GM18526 (cell line): ENCODE data around the gene CTSA.

Experiments
- POLR2A ChIP-seq: IDR thresholded peaks from 3 replicates; pipeline ENCODE4 v1.6.1; 2011; ENCODE audit not compliant: insufficient read length; ENCODE audit errors: extremely low read depth

The CTSA gene

DNA sequence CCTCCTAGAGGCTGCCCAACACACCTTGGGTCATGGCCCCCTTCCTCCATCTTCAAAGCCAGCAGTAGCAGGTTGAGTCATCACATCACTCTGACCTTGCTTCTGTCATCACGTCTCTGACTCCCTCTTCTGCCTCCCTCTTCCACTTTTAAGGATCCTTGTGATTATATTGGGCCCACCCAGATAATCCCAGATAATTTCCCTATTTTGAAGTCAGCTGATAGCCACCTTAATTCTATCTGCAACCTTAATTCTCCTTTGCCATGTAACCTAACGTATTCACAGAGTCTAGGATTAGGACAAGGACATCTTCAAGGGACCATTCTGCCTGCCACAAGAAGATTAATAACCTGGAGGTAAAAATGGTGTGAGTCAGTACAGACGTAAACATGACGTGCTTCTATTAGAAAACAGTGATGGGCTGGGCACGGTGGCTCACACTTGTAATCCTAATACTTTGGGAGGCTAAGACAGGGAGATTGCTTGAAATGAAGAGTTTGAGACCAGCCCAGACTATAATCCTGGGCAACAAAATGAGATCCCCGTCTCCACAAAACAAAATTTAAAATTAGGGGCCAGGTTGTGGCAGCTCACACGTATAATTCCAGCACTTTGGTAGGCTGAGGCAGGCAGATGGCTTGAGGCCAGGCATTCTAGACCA, 30.4 kb upstream of the CTSA start:
- no peak for TF ChIP-seq POLR2A

DNA sequence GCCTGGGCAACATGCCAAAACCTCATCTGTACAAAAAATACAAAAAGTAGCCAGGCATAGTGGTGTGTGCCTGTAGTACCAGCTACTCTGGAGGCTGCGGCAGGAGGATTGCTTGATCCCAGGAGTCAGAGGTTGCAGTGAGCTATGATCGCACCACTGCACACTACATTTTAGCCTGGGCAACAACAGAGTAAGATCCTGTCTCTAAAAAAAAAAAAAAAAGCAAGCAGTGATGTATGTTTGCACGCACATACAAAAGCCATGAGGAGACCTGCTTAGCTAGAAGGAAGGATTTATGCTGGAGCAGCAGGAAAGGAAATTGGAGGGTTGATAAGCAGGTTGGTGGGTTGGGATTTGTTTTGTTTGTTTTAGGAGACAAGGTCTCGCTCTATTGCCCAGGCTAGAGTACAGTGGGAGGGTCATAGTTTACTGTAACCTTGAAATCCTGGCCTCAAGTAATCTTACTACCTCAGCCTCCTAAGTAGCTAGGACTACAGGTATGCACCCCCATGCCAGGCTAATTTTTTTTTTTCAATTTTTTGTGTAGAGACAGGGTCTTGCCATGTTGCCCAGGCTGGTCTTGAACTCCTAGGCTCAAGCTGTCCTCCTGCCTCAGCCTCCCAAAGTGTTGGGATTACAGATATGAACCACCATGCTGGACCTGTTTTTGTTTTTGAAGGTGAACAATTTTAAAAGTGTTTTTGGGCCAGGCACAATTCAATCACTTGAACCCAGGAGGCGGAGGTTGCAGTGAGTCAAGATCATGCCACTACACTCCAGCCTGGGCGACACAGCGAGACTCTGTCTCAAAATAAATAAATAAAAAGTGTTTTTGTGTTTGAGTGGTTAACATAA, 29.7 kb upstream of the CTSA start:
- TF ChIP-seq POLR2A = no peak

DNA sequence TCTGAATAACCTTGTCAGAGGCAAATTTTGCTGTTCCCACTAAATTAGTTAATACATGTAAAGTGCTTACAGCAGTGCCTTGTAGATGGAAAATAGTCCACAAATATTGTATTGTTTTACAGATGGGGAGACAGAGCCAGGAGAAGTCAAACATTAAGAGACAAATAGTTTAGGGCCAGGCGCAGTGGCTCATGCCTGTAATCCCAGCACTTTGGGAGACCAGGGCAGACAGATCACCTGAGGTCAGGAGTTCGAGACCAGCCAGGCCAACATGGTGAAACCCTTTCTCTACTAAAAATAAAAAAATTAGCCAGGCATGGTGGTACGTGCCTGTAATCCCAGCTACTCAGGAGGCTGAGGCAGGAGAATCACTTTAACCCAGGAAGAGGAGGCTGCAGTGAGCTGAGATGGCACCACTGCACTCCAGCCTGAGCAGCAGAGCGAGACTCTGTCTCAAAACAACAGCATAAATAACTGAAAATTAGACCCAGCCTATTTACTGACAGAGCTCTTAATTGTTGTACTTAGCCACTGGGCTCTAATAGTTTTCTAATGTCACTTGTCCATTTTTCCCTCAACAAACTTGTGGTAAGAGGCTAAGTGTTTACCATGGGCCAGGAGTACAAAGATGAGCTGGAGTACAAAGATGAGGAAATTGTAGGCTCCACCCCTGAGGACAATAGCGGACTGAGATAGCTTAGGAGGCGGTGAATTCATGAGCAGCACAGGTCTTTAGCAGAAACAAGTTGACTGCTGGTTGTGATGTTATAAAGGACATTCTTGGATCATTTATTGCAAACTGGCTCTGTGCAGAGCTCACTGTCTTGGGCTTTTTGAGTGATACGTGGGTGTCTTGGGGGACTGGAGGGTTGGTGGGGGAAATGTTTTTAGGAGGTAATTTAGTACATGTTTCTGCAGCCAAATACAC, 27.3 kb upstream of the CTSA start:
- TF ChIP-seq POLR2A = no peak

DNA sequence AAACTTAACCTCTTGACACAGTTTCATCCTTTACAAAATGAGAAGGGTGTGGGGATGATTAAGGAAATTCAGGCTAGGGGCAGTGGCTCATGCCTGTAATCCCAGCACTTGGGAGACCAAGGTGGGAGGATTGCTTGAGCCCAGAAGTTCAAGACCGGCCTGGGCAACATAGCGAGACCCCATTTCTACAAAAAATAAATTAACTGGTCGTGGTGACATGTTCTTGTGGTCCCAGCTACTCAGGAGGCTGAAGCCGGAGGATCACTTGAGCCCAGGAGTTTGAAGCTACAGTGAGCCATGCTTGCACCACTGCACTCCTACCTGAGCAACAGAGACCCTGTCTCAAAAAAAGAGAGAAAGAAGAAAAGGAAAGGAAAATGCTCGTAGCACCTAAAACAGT, 24.7 kb upstream of the CTSA start:
- no peak for TF ChIP-seq POLR2A

DNA sequence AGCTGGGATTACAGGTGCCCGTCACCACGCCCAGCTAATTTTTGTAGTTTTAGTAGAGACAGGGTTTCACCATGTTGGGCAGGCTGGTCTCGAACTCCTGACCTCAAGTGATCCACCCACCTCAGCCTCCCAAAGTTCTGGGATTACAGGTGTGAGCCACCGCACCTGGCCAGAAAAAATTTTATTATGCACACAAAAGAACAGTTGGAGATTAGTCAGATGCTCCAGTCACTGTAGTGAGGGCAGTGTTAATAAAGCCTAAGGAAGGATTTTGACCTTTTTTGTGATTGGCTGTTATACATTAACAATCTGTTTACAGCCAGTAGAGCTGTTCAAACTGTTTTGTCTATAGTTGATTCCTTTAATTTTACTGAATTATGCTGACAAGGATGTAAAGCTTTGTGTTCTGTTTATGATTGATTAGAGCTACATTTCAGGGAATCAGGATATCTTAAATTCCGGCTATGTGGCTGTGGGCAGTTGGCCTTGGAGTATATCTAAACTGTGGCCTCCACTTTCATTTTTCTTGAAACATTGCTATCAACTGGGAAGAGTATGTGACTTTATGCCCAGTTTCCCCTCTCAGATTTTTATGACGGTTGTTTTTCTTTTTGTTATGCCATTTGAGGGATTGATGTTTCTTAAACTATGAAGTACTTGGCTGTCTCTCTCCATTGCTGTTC, 23.9 kb upstream of the CTSA start:
- TF ChIP-seq POLR2A = no peak

DNA sequence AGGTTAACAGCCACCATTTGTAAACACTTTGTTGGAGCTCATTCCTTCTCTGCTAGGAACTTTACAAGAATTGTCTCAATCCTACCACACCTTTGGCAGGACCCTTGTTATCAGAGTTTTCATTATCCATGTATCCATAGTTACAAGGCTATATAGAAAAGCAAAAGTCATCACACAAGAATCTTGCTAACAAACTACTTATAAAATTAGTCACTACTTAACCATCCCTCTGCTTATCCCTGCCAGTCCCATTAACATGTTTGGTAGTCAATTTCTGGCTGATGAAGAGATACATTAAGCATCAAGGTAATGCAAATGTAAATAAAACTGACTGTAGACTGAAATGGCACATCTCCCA, 23.3 kb upstream of the CTSA start:
- no peak for TF ChIP-seq POLR2A

DNA sequence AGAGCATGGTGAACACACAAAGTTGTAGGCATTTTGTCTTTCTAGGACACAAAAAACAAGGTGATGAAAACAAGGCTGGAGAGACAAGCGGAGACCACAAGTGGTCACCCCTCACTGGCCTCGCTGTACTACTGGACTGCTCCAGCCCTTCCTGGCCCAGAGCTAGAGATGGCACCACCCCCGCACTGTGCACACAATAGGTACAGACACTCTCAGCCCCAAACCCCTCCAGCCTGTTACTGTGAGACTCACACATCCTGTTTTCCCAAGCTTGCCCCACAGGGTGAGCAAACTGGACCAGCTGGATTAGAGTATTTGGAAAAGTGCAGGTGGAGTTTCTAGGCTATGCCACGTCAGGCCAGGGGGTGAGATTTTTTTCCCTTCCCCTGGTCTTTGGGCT, 18.5 kb upstream of the CTSA start:
- TF ChIP-seq POLR2A = no peak

DNA sequence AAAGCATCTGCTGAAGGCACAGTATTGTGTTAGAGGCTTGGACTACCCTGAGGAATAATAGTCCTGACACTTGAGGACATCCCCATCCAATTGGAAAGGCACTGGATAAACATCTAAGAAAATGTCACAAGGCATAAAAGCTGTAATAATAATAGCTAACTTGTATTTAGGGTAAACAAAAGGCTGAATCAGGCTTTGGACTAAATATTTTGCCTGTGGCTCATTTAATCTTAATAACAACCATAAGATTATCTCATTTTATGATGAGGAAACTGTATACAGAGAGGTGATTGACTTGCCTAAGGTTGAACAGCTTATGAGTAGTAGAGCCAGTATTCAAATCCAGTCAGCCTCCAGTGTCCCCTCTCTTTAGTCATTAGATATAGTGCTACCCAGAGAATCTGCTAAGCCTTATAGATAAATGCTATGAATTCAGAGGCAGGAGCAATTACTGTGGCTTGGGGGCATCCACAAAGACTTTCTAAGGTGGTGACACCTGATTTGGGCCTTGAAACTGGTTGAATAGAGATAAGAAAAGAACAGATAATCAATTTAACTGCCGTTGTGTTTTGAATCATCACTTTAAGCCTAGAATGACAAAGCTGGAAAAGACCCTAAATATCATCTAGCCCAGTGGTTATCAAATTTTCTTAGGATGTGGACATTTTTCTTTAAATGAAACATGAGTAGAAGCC, 17.6 kb upstream of the CTSA start:
- no peak for TF ChIP-seq POLR2A

DNA sequence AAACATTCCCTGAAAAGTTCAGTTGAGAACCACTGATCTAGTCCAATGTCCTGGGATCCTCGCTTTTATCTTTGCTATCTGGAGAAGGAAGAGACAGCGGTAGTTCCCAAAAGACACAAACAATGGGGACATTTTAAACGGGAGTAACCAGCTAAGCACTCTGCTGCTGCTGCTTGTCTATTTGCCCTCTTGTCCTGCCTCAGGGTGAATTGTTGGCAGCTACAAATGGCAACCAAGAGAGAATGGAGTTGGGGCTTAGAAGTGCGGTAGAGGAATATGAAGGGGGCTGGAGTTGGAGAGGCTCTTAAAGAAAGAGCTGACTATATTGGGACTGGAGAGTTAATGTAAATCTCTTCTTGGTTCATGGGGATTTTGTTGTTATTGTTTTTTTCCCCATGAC, 16.6 kb upstream of the CTSA start:
- TF ChIP-seq POLR2A = no peak

DNA sequence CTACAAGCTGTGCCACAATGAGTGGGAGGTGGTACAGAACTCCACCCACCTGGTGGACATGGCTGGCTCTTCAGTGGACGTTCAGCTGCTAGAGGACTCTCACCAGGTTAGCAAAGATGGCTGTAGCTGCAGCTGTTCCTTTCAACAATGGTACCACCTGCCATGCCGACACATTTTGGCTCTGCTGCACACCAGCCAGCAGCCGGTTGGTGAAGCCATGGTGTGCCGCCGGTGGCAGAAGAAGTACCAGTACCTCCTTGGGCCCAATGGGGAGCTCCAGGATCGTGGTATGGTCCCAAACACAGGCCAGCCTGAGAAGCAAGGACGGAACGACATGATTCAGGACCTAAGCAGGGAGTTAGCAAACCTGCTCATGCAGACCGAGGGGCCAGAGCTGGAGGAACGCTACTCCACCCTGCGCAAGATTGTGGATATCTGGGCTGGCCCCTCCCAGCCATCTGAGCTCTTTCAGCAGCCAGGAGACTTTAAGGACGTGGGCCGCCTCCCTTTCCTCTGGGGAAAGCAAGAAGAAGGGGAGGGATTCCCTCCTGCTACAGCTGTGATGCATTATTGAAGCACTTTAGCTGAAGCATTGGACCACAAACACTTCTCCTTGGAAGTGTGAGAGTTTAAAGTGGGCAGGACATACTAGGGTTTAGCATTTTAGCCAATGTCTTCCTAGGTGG, 12.9 kb upstream of the CTSA start:
- no peak for TF ChIP-seq POLR2A

DNA sequence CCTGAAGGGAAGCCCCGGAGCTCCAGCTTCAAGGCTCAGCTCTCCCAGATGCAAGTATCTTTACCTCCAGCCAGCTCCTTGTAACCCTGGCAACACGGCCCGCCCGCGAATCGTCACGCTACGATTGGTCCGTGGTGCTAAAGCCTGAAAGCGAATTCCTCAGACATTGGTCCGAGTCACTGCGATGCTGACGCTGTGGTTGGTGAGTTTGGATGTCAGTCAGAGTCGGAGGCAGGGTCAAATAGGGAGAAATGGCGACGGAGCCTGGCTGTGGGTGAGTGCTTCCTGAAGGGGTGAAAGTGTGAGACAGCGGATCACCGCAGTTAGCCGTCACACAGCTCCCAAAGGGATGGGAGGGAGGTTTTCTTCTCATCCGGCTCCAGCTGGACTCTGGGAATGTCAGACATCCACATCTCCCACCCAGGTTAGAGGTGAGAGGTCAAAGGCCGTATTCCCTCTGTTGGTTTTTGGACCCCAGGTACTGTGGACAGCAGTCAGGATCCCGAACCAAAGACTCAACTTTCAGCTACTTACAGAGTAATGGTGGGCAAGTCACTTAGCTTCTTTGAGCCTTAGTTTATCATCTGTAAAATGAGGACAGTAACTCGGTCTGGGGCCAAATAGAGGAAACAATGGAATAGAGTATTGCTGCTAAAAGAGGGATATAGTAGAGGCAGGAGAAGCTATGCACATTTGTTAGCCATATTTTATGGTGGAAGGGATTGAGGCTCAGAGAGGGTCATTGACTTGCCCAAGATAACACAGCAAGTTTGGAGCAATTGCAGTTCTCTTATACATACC, 9.9 kb upstream of the CTSA start, which contains the start of gene ZSWIM1:
ZSWIM1 (plus strand) TSS at position 240 of the 801 bp plus-strand sequence. CDS start 1,366 bp downstream, outside the sequence.
- TF ChIP-seq POLR2A = peak; percentile 91

DNA sequence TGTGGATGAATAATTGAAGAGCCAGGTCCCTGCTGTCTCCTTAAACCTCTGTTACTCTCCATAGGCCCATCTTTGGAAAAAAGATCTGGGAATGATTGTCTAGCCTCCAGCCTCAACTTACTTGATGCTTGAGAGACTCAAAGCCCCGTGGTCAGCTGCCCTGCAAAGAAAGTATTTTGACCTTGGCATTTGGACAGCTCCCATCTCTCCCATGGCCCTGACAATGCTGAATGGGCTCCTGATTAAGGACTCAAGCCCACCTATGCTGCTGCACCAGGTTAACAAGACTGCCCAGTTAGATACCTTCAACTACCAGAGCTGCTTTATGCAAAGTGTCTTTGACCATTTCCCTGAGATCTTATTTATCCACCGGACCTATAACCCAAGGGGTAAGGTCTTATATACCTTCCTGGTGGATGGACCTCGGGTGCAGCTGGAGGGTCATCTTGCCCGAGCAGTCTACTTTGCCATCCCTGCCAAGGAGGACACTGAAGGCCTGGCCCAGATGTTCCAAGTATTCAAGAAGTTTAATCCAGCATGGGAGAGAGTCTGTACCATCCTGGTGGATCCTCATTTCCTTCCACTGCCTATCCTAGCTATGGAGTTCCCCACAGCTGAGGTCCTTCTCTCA, 8.6 kb upstream of the CTSA start:
- TF ChIP-seq POLR2A = no peak

DNA sequence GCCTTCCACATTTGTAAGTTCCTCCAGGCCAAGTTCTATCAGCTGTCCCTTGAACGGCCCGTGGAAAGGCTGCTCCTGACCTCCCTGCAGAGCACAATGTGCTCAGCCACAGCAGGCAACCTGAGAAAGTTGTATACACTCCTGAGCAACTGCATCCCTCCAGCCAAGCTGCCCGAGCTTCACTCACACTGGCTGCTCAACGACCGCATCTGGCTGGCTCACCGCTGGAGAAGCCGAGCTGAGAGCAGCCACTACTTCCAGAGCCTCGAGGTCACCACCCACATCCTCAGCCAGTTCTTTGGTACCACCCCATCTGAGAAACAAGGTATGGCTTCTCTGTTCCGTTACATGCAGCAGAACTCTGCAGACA, 8.1 kb upstream of the CTSA start:
- no peak for TF ChIP-seq POLR2A
